HCT116 (cell line): ENCODE results near the gene IL21R.
"Not testable (repeated sequence)": the region's sequence is repeated elsewhere in the genome, so short reads cannot be mapped to it uniquely, and the experiment has no call there.

Experiments
- EZH2 ChIP-seq: fragments of 200-600 bp; sonication (generic); IDR thresholded peaks from 2 replicates; pipeline ENCODE4 v1.6.1; 2017; ENCODE audit warnings: antibody characterized with exemption, mixed run types
- EZH2phosphoT487 ChIP-seq: fragments of 200-600 bp; IDR thresholded peaks from 2 replicates; pipeline ENCODE4 v1.6.1; 2018; ENCODE audit warnings: antibody characterized with exemption, borderline replicate concordance
- POLR2A ChIP-seq: IDR thresholded peaks from 2 replicates; pipeline ENCODE4 v1.7.0; 2011; ENCODE audit warnings: borderline replicate concordance; ENCODE audit not compliant: insufficient read depth, insufficient read length; ENCODE audit errors: extremely low read depth
- POLR2AphosphoS5 ChIP-seq: IDR thresholded peaks from 2 replicates; pipeline ENCODE4 v1.6.1; 2011; ENCODE audit warnings: mild to moderate bottlenecking, low read depth, low read length, moderate library complexity
- RAD21 ChIP-seq: IDR thresholded peaks from 2 replicates; pipeline ENCODE4 v1.6.1; 2012; ENCODE audit warnings: low read depth, mild to moderate bottlenecking
- TF ChIP-seq, protein P1 (sequence below), 3 experiments: fragments of 200-600 bp in 1 of 3; sonication (generic) in 1 of 3; IDR thresholded peaks in 2 of 3; conservative IDR thresholded peaks in 1 of 3; 2 replicates each; pipeline ENCODE4 v1.5.1; 2012 to 2017; ENCODE audit warnings: low read depth in 2 of 3, low read length in 2 of 3, antibody characterized with exemption in 1 of 3, borderline replicate concordance in 1 of 3, control low read depth in 1 of 3, mild to moderate bottlenecking in 1 of 3, mixed read lengths in 1 of 3, mixed run types in 1 of 3, moderate library complexity in 1 of 3; ENCODE audit not compliant: insufficient read depth in 1 of 3
- TF ChIP-seq, protein P2 (sequence below): IDR thresholded peaks from 2 replicates; pipeline ENCODE4 v1.6.1; 2012; ENCODE audit warnings: low read depth

DNA sequence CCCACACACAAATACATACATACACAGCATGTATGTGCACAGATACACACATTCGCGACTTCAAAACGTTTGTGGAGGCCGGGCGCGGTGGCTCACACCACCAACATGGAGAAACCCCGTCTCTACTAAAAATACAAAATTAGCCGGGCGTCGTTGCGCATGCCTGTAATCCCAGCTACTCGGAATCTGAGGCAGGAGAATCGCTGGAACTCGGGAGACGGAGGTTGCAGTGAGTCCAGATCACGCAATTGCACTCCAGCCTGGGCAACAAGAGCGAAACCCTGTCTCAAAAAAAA, 55.6 kb downstream of the IL21R start:
- TF ChIP-seq EZH2, EZH2phosphoT487, POLR2A, POLR2AphosphoS5, RAD21: not testable (repeated sequence)
- TF ChIP-seq, protein P1, sequence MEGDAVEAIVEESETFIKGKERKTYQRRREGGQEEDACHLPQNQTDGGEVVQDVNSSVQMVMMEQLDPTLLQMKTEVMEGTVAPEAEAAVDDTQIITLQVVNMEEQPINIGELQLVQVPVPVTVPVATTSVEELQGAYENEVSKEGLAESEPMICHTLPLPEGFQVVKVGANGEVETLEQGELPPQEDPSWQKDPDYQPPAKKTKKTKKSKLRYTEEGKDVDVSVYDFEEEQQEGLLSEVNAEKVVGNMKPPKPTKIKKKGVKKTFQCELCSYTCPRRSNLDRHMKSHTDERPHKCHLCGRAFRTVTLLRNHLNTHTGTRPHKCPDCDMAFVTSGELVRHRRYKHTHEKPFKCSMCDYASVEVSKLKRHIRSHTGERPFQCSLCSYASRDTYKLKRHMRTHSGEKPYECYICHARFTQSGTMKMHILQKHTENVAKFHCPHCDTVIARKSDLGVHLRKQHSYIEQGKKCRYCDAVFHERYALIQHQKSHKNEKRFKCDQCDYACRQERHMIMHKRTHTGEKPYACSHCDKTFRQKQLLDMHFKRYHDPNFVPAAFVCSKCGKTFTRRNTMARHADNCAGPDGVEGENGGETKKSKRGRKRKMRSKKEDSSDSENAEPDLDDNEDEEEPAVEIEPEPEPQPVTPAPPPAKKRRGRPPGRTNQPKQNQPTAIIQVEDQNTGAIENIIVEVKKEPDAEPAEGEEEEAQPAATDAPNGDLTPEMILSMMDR (IDR thresholded peaks at IDR 0.05 in 2 of 3, conservative IDR thresholded peaks at IDR 0.05 in 1 of 3; ENCODE audit: borderline replicate concordance in 1 of 3, insufficient read depth in 1 of 3, low read depth in 2 of 3, low read length in 2 of 3) = not testable (repeated sequence)
- TF ChIP-seq, protein P2, sequence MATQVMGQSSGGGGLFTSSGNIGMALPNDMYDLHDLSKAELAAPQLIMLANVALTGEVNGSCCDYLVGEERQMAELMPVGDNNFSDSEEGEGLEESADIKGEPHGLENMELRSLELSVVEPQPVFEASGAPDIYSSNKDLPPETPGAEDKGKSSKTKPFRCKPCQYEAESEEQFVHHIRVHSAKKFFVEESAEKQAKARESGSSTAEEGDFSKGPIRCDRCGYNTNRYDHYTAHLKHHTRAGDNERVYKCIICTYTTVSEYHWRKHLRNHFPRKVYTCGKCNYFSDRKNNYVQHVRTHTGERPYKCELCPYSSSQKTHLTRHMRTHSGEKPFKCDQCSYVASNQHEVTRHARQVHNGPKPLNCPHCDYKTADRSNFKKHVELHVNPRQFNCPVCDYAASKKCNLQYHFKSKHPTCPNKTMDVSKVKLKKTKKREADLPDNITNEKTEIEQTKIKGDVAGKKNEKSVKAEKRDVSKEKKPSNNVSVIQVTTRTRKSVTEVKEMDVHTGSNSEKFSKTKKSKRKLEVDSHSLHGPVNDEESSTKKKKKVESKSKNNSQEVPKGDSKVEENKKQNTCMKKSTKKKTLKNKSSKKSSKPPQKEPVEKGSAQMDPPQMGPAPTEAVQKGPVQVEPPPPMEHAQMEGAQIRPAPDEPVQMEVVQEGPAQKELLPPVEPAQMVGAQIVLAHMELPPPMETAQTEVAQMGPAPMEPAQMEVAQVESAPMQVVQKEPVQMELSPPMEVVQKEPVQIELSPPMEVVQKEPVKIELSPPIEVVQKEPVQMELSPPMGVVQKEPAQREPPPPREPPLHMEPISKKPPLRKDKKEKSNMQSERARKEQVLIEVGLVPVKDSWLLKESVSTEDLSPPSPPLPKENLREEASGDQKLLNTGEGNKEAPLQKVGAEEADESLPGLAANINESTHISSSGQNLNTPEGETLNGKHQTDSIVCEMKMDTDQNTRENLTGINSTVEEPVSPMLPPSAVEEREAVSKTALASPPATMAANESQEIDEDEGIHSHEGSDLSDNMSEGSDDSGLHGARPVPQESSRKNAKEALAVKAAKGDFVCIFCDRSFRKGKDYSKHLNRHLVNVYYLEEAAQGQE = not testable (repeated sequence)
